ENCODE measurements around the gene NGF. TPM values are rescaled to one million over a fixed set of nuclear protein-coding genes. Genes with fewer than 3 reads are reported as not detected.

Gene NGF
- total and polyA plus RNA-seq, 12 donors = 0.55 to 6.9 (median 1.5) TPM

DNA sequence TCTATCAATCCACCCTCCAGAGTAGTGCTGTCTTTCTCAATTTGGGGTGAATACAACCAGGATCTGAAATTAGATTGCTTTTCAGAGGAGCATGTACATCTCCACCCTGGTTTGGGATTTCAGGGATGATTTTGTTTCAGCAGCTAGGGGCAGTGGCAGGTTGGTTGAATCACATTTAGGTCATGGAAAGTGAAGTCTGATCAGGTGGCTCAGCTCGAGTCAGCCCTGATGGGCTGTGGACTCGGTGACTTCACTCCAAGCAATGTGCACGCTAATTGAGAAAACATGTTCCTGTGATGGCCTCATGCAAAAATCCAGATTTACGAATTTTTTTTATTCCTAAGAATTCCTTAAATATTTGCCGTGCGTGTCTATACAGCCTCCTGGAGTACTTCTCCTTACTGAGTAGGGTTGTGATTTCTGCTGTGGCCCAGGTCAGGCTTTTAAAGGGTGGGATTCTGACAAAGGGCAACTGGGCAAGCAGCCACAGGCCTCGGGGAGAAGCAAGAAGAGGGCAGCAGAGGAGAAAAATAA is 7.5 kb downstream of the NGF start:
- Histone ChIP-seq H3K36me3 (replicated peaks in 1 of 2) (no peaks in the 10 kb centered on the region), H3K4me1 (replicated peaks in 1 of 2) (peaks cover 0 to 3% of the 10 kb centered on the region in 2 donors)

DNA sequence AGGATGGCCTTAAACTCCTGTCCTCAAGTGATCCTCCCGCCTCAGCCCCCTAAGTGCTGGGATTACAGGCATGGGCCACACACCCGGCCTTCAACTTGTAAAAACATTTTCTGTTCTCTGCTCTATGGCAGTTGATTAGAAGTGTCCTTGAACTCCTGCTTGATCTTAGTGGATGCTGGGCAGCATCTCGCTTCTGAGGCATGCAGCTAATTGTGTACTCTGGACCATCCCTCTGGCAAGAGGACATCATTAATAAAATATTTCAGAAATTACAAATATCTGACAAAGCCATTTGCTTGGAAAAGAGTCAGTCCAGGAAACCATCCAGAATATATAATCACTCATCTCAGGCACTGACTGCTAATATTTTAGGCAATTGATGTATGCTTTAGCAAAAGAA is 8.1 kb downstream of the NGF start:
- no peaks in the 10 kb centered on the region for H3K27me3 ChIP-seq
- intact Hi-C loops (cut with DNase I) = no loop called here
- TF ChIP-seq, protein P1, sequence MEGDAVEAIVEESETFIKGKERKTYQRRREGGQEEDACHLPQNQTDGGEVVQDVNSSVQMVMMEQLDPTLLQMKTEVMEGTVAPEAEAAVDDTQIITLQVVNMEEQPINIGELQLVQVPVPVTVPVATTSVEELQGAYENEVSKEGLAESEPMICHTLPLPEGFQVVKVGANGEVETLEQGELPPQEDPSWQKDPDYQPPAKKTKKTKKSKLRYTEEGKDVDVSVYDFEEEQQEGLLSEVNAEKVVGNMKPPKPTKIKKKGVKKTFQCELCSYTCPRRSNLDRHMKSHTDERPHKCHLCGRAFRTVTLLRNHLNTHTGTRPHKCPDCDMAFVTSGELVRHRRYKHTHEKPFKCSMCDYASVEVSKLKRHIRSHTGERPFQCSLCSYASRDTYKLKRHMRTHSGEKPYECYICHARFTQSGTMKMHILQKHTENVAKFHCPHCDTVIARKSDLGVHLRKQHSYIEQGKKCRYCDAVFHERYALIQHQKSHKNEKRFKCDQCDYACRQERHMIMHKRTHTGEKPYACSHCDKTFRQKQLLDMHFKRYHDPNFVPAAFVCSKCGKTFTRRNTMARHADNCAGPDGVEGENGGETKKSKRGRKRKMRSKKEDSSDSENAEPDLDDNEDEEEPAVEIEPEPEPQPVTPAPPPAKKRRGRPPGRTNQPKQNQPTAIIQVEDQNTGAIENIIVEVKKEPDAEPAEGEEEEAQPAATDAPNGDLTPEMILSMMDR (IDR thresholded peaks at IDR 0.05) = no peak
- no peak for TF ChIP-seq POLR2A (IDR thresholded peaks at IDR 0.05)
- WGBS, 4 donors = 39 to 46% (median 43%) methylated on average over 3 of the region's 3 CpGs
- H3K27ac ChIP-seq = peak overlapping the region in 1 of 5 donors; percentile 55
- no peaks in the 10 kb centered on the region for H3K9me3 ChIP-seq (replicated peaks in 1 of 3)
- H3K36me3 ChIP-seq (replicated peaks in 1 of 2) = no peaks in the 10 kb centered on the region
- peaks cover 0 to 3% of the 10 kb centered on the region in 2 donors for H3K4me1 ChIP-seq (replicated peaks in 1 of 2)
- H3K4me3 ChIP-seq = no peak overlapping the region
- peak in 2 of 7 donors; percentile 16 to 23 for DNase-seq

More for the DNA sequence above, 7.5 kb downstream of the NGF start:
- H3K27ac ChIP-seq = peak overlapping the region in 2 of 5 donors; percentile 52 to 55
- 69 to 80% (median 79%) methylated on average over 7 of the region's 7 CpGs for WGBS, 4 donors
- intact Hi-C loops (cut with DNase I) = no loop called here
- H3K27me3 ChIP-seq = no peaks in the 10 kb centered on the region
- DNase-seq = no peak
- no peak overlapping the region for H3K4me3 ChIP-seq
- H3K9me3 ChIP-seq (replicated peaks in 1 of 3) = no peaks in the 10 kb centered on the region
- no peak for TF ChIP-seq POLR2A (IDR thresholded peaks at IDR 0.05)
- TF ChIP-seq, protein P1 (IDR thresholded peaks at IDR 0.05) = no peak

DNA sequence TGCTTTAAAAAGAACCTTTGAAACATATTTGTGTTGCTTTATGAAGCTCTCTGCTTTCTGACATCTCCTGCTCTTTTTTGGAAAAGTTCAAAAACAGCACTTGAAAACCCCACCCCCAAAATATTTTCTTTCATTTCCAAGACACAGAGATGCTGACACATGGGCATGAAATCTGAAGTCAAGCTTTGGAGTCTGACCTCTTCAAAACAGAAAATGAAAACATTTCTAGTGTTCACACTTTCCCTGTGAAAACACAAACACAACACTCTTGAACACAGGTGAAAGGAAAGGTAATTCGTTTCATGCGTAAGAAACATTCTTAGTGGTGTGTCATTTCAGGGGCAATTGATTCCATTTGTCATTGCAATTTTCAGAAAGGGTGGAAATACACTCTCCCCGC is 10.8 kb downstream of the NGF start:
- intact Hi-C loops (cut with DNase I) = no loop called here
- Histone ChIP-seq H3K27ac (no peak overlapping the region), H3K9me3 (replicated peaks in 1 of 3) (no peaks in the 10 kb centered on the region), H3K36me3 (replicated peaks in 1 of 2) (no peaks in the 10 kb centered on the region), H3K27me3 (no peaks in the 10 kb centered on the region), H3K4me1 (replicated peaks in 1 of 2) (peaks cover 0 to 3% of the 10 kb centered on the region in 2 donors), H3K4me3 (no peak overlapping the region)
- TF ChIP-seq, protein P1 (IDR thresholded peaks at IDR 0.05) = no peak
- TF ChIP-seq POLR2A (IDR thresholded peaks at IDR 0.05) = no peak
- 85 to 95% (median 90%) methylated on average over 3 of the region's 3 CpGs for WGBS, 4 donors
- no peak for DNase-seq

DNA sequence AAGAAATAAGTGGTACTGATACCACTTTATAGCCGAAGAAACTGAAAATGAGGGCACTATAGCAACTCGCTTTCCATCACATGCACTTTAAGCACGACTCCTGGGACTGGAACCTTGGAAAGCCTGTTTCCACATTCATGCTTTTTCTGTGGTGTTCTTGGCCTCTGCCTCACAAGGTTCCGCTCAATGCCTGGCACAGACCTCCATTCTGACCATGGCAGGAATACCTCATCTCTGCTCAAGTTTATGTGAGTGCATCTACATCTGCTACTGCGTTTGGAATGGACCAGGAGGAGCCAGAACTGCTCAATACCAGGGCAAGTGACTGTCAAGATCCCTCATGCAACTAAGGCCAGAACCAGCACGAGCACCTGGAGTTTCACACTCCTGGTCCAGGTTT is 11.6 kb downstream of the NGF start:
- no peaks in the 10 kb centered on the region for H3K9me3 ChIP-seq (replicated peaks in 1 of 3)
- no peaks in the 10 kb centered on the region for H3K36me3 ChIP-seq (replicated peaks in 1 of 2)
- no peak overlapping the region for H3K4me3 ChIP-seq
- no peak for DNase-seq
- H3K4me1 ChIP-seq (replicated peaks in 1 of 2) = peaks cover 0 to 3% of the 10 kb centered on the region in 2 donors
- no peak for TF ChIP-seq POLR2A (IDR thresholded peaks at IDR 0.05)
- TF ChIP-seq, protein P1 (IDR thresholded peaks at IDR 0.05) = no peak
- intact Hi-C loops (cut with DNase I) = no loop called here
- 83 to 92% (median 89%) methylated on average over 6 of the region's 6 CpGs for WGBS, 4 donors
- no peaks in the 10 kb centered on the region for H3K27me3 ChIP-seq
- peak overlapping the region in 1 of 5 donors; percentile 12 for H3K27ac ChIP-seq

Data from adrenal gland (tissue), 12 donors.